ENCODE measurements around the gene IDH2. TPM values are rescaled to one million over a fixed set of nuclear protein-coding genes. Genes with fewer than 3 reads are reported as not detected.

IDH2 gene
- polyA plus RNA-seq, 6 donors from 2014 or later, result 59.0 to 105 (median 64.5) TPM

GRCh38 chr15:90037511-90037860, 64.8 kb downstream of the IDH2 start:
- no peaks in the 10 kb centered on the region for H3K9me3 Mint-ChIP-seq
- peaks cover 61 to 66% (median 66%) of the 10 kb centered on the region in 3 donors for H3K4me1 Mint-ChIP-seq
- peaks cover 0 to 7% of the 10 kb centered on the region in 2 donors for H3K36me3 Mint-ChIP-seq
- H3K4me3 Mint-ChIP-seq, result peak overlapping the region in 2 of 8 donors; percentile 30
- H3K27me3 Mint-ChIP-seq, result peaks cover 0 to 4% (median 0%) of the 10 kb centered on the region in 3 donors
- ATAC-seq (ENCODE audit: low read depth in 2 of 2), result no peak
- no peak for DNase-seq
- peak overlapping the region in 4 of 6 donors; percentile 58 to 86 (median 78) for H3K27ac Mint-ChIP-seq

DNA sequence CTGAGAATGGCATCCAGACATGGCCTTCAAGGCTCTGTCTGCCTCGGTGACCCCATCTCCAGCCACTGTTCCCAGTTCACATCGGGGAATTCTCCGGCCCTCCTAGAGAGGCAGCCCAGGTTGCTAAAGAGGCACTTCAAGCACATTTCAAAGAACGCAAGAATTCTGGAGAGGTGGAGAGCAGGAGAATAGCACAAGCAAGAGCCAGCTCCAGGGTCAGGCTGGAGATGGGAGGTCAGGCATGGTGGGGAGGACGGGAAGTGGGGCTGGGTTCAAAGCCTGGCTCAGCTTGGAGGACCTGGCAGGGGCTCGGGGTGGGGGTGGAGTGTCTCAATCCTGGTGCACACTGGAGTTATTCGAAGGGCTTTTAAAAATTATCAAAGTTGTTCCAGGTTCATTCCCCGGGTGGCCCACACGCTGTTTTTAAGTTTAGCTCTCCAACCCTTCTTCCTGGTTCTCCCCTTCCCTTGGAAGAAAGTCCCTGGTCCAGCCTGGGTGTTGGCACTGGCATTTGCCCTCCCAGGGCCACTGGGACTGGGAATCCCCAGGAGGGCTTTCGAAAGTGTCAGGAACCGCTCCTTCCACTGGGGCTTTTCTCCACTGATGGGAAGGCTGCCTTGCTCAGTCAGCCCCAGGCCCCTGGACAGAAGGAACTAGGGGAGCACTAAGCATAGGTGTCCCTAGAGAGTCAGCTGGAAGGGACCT, 65.3 kb downstream of the IDH2 start:
- H3K27ac Mint-ChIP-seq, result peak overlapping the region in 5 of 6 donors; percentile 56 to 81 (median 74)
- H3K9me3 Mint-ChIP-seq, result no peaks in the 10 kb centered on the region
- H3K4me1 Mint-ChIP-seq, result peaks cover 61 to 71% (median 64%) of the 10 kb centered on the region in 3 donors
- peaks cover 0 to 7% of the 10 kb centered on the region in 2 donors for H3K36me3 Mint-ChIP-seq
- DNase-seq, result no peak
- H3K27me3 Mint-ChIP-seq, result peaks cover 0 to 4% (median 0%) of the 10 kb centered on the region in 3 donors
- ATAC-seq (ENCODE audit: low read depth in 2 of 2), result no peak
- H3K4me3 Mint-ChIP-seq, result peak overlapping the region in 1 of 8 donors; percentile 14

GRCh38 chr15:90036343-90036742, 65.9 kb downstream of the IDH2 start:
- DNase-seq, result no peak
- Mint-ChIP-seq H3K27ac (peak overlapping the region in 3 of 6 donors; percentile 33 to 73 (median 69)), H3K4me3 (peak overlapping the region in 4 of 8 donors; percentile 2 to 77 (median 32))

DNA sequence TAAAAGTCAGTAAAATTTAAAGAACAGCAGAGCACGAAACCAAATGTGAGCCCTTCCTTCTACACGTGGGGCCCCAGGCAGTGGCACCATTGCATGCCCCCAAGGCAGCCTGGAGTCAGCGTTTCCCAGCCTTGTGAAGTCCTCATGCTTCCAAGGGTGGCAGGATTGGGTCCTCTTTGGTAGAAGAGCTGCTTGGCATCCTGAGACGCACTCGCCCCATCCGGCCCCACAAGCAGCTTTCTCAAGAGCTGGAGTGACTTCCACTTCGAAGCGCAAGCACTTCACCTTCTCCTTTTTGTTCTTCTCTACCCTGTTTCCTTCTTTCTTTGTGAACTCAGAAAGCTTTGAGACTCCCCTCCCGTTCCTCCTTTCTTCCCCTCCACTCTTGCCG, 66.4 kb downstream of the IDH2 start:
- H3K4me3 Mint-ChIP-seq, result peak overlapping the region in 6 of 8 donors; percentile 16 to 70 (median 46)
- peaks cover 68 to 81% (median 69%) of the 10 kb centered on the region in 3 donors for H3K4me1 Mint-ChIP-seq
- H3K9me3 Mint-ChIP-seq, result no peaks in the 10 kb centered on the region
- peak overlapping the region in 3 of 6 donors; percentile 18 to 64 (median 47) for H3K27ac Mint-ChIP-seq
- peaks cover 0 to 4% (median 0%) of the 10 kb centered on the region in 3 donors for H3K27me3 Mint-ChIP-seq
- H3K36me3 Mint-ChIP-seq, result peaks cover 0 to 7% of the 10 kb centered on the region in 2 donors
- peak in 1 of 2 donors; percentile 10 for ATAC-seq (ENCODE audit: low read depth in 2 of 2)
- DNase-seq, result no peak

More at GRCh38 chr15:90036343-90036742, 65.9 kb downstream of the IDH2 start:
- peaks cover 0 to 4% (median 0%) of the 10 kb centered on the region in 3 donors for H3K27me3 Mint-ChIP-seq
- no peaks in the 10 kb centered on the region for H3K9me3 Mint-ChIP-seq
- peaks cover 0 to 7% of the 10 kb centered on the region in 2 donors for H3K36me3 Mint-ChIP-seq
- no peak for ATAC-seq (ENCODE audit: low read depth in 2 of 2)
- H3K4me1 Mint-ChIP-seq, result peaks cover 66 to 77% (median 68%) of the 10 kb centered on the region in 3 donors

DNA sequence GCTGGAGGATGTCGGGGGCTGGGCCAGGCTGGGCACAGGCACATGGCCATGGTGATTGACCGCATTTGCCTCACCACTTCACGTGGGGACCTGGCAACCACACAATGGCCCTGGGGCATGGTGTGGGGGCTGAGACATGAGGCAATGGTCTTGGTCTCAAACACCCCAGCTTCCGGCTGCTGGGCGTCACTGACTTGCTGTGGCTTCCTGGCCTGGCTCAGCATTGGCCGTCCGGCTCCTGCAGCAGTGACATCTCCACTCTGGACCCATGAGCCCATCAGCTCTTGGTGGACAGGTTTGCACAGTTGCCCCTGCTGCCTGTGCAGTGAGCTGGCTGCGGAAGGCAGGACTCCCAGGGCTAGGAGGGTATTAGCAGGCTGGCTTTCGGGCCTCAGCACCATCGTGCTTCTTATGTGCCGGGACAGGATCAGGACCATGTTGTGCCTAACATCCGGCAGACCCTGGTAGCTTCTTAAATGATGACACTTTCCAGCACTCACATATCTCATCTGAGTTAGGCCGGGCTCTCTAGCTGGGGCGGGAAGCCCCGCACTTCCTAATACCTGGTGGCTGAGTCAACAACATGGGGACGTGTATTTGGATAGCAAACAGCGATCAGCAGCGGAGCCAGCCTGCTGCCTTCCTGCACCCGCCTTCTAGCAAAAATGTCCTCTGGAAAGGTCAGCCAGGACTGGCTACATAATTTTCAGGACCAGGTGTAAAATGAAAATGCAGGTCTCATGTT, 67.0 kb downstream of the IDH2 start:
- Mint-ChIP-seq H3K9me3 (no peaks in the 10 kb centered on the region), H3K4me1 (peaks cover 62 to 82% (median 64%) of the 10 kb centered on the region in 3 donors), H3K4me3 (peak overlapping the region in 5 of 8 donors; percentile 15 to 70 (median 60)), H3K36me3 (peaks cover 0 to 7% of the 10 kb centered on the region in 2 donors), H3K27ac (peak overlapping the region in 3 of 6 donors; percentile 9 to 62 (median 18)), H3K27me3 (peaks cover 0 to 4% (median 0%) of the 10 kb centered on the region in 3 donors)
- DNase-seq (no peak), ATAC-seq (ENCODE audit: low read depth in 2 of 2) (no peak)

DNA sequence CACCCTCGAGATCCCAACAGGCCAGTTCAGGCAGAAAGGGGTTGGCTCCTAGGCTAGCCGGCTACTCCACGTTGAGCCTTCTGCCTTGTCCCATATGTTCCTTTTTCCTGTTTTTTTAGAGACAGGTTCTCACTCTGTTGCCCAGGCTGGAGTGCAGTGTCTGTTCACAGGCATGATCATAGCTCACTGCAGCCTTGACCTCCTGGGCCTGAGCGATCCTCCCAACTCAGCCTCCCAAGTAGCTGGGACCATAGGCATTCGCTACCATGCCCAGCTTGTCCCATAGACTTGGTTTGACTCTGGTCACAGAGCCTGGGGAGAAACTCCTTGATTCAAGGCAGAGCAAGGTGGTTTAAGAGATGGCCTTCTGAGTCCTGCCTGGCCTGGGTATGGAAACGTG, 68.8 kb downstream of the IDH2 start:
- Mint-ChIP-seq H3K4me3 (peak overlapping the region in 4 of 8 donors; percentile 25 to 79 (median 58)), H3K9me3 (peaks cover 0 to 3% (median 0%) of the 10 kb centered on the region in 7 donors), H3K36me3 (peaks cover 0 to 10% of the 10 kb centered on the region in 2 donors), H3K27me3 (peaks cover 0 to 4% (median 0%) of the 10 kb centered on the region in 3 donors), H3K4me1 (peaks cover 55 to 66% (median 58%) of the 10 kb centered on the region in 3 donors), H3K27ac (peak overlapping the region in 4 of 6 donors; percentile 13 to 87 (median 37))
- DNase-seq (no peak), ATAC-seq (ENCODE audit: low read depth in 2 of 2) (no peak)

Other genes starting within 250 kb of the IDH2 start
- 10 to 100 TPM; 19.3 to 40.9 (median 35.9) TPM for gene AP3S2, start 208.5 kb downstream of the IDH2 start, polyA plus RNA-seq (ENCODE audit: low read depth in 6 of 6)
- not detected for gene ARPIN, start 189.5 kb downstream of the IDH2 start, polyA plus RNA-seq (ENCODE audit: low read depth in 6 of 6)
- 1 to 10 TPM in 5 of 6 donors, under 1 TPM in 1; 0.64 to 2.4 (median 2.0) TPM for gene ZNF710, start 101.1 kb downstream of the IDH2 start, polyA plus RNA-seq (ENCODE audit: low read depth in 6 of 6)
- 100 to 1,000 TPM in 4 of 6 donors, 10 to 100 TPM in 2; 96.8 to 172 (median 103) TPM for gene SEMA4B, start 98.9 kb upstream of the IDH2 start, polyA plus RNA-seq (ENCODE audit: low read depth in 6 of 6)
- gene CIB1, start 131.5 kb upstream of the IDH2 start, polyA plus RNA-seq (ENCODE audit: low read depth in 6 of 6), result 100 to 1,000 TPM; 204 to 259 (median 235) TPM
- 1 to 10 TPM in 4 of 6 donors, under 1 TPM in 2; 0.70 to 2.1 (median 1.3) TPM for gene GDPGP1, start 131.7 kb upstream of the IDH2 start, polyA plus RNA-seq (ENCODE audit: low read depth in 6 of 6)
- gene TTLL13, start 147.1 kb upstream of the IDH2 start, polyA plus RNA-seq (ENCODE audit: low read depth in 6 of 6), result 1 to 10 TPM in 1 of 6 donors, under 1 TPM in 3, not detected in 2; 0.11 to 1.4 (median 0.34) TPM
- 10 to 100 TPM; 33.6 to 80.2 (median 54.1) TPM for gene NGRN, start 163.2 kb upstream of the IDH2 start, polyA plus RNA-seq (ENCODE audit: low read depth in 6 of 6)
- under 1 TPM in 3 of 6 donors, not detected in 3; 0.38 to 0.83 (median 0.40) TPM for gene ZNF774, start 249.8 kb upstream of the IDH2 start, polyA plus RNA-seq (ENCODE audit: low read depth in 6 of 6)